Measurements from ENCODE around the gene RBM4B.
"Not testable (repeated sequence)": the region's sequence is repeated elsewhere in the genome, so short reads cannot be mapped to it uniquely, and the experiment has no call there.

Gene RBM4B

DNA sequence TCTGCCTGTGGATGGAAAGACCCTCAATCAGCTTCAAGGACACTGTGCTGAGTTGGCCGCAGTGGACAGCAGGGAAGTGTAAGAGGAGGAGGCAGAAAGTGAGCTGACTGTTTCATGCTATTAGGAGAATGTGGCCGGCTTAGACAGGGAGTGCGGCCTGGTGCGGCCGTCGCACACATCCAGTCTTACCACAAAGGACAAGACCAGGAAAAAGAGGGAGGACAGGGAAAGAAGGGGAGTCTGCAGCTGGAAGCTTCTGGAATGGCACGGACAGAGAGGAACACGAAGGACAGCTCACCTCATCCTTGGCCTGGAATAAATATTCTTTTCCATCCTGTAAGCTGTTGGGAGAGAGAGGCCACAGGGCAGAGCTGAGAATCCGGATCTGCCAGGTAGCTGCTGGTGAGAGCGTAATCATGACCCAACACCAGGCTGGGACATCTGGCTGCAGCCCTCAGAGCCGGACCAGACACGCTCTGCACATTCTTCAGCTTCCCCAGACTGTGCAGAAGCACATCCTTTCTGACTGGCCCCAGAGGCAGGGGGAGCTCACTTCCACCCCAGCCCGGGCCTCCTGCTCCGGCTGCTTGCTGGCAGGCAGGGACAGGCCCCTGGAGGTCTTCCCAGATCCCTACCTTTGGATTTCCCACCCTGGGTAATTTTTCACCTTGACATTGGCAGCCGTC is 8.6 kb upstream of the RBM4B start:
- DNase-seq, result no peak

- DNase-seq, result no peak
Measured at GRCh38 chr11:66685276-66686099, 7.8 kb upstream of the RBM4B start.

- DNase-seq, result no peak
Measured at GRCh38 chr11:66684635-66685034, 6.9 kb upstream of the RBM4B start.

DNA sequence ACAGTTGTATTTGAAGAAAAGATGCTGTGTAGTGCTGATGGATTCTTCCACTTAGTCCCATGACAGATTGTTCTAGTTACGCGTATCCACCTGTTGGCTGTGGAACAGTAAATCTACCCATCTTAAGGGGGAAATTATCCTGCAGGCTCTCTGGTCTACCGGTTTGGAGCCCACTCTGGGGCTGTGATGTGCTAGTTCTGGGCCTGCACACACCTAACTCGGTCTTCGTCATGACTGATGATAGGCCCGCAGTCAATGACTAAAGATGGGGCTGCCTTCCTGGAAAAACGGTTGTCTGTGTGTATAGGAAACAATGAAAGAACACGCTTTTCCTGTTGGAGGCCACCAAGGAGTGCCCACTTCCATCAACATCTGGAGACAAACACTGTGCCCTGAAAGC is 6.2 kb upstream of the RBM4B start:
- DNase-seq, result no peak

GRCh38 chr11:66680966-66681645 is 3.4 kb upstream of the RBM4B start:
- DNase-seq, result no peak

DNA sequence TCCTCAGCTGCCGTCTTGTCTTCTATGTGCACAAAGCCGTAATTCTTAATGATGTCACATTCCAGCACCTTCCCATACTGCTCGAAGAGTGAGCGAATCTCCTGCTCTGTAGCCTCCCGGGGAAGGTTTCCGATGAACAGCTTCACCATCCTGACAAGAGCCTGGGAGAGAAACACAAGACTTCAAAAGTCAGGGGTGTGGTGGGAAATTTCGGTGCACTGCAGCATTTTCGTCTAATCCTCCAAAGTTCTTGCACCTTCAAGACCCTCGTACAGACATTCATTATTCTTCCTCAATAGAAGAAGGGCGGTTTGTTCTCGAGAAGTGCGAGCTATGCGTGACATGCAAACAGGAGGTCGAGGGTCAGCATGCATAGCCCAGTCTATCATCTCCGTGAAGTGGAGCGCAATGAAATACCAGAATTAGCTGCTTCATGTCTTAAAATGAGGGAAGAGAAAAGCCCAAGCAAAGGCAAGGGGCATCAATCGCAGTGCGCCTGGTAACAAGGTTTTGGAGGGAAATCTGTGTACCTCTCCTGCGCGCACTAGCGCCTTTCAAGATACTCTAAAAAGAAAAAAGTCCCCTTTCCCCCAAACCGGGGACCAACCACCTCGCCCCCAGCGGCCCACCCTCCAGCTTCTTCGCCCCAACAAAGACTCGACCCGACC is 622 bp downstream of the RBM4B start:
- no peak for DNase-seq

DNA sequence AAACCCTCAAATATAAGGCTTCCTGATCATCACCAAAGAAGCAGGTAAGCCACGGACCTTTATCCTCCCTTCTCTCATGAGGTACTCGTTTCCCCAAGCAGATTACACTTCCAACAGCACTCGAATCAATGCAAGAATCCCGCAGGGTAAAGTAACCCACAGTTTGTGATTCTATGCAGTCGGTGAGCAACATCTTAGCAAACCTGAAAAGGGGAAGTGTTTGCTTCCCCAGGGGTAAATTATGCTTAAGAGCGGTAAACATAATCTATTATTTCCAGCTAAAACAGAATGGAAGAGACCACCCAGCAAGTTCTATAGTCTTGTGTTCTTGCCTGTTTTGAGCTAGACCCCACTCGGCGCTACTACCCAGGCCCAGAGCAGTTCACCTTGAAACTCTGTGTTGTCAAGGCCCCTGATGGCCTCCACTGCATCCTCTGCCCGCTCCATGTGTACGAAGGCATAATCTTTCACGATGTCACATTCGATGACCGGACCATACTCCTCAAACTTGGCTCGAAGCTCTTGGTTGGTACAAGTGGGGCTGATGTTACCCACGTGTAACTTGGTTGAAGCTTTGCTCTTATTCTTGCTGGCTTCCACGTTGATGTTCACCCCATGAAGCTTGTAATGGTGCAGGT is 1.3 kb downstream of the RBM4B start:
- no peak for DNase-seq

- DNase-seq, result no peak
Measured at GRCh38 chr11:66674964-66675602, 2.6 kb downstream of the RBM4B start.

- no peak for DNase-seq
Measured at GRCh38 chr11:66670816-66671215, 6.9 kb downstream of the RBM4B start.

GRCh38 chr11:66665369-66665768 is 12.3 kb downstream of the RBM4B start:
- DNase-seq, result no peak

DNA sequence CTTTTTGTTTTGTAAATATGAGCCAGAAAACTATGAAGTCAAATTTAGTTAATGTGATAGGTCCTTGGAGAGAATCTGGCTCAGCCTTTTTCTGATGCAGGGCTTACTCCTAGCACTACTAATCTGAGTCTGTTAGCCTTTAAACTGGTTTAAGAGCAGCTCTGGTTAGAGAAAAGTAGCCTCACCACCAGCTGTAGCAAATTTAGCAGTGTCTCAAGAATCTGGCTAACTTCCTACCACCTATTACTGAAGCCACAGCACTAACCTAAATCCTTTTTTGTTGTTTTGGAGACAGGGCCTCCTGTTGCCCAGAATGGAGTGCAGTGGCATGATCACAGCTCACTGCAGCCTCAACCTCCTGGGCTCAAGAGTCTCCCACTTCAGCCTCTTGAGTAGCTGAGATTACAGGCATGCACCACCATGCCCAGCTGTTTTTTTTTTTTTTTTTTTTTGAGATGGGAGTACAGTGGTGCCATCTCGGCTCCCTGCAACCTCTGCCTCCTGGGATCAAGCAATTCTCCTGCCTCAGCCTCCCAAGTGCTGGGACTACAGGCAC is 13.9 kb downstream of the RBM4B start:
- no peak for DNase-seq

DNA sequence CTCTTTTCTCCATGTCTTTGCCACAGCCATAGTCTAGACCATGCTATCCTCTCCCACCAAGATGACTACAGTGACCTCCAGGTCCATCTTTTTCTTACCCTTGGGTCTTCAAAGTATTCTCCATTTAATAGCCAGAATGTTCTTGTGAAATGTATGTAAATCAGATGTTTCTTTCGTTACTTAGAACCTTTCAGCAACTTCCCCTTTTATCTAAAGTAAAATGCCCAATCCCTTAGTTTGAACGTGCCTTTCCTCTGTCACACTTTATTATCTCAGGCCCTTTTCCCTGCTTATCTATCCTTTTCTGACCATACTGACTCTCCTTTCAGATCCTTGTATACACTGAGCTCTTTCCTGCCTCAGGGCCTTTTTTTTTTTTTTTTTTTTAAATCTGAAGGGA is 17.9 kb downstream of the RBM4B start:
- DNase-seq, result no peak

DNA sequence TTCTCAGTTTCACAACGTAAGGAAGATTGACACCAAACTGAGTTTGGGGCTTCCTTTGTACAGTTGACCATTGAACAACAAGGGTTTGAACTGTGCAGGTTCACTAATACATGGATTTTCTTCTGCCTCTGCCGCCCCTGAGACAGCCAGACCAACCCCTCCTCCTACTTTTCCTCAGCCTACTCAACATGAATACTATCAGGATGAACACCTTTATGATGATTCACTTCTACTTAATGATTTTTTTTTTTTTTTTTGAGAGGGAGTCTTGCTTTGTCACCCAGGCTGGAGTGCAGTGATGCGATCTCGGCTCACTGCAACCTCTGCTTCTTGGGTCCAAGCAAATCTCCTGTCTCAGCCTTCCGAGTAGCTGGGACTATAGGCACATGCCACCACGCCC is 24.6 kb downstream of the RBM4B start:
- DNase-seq, result no peak

DNA sequence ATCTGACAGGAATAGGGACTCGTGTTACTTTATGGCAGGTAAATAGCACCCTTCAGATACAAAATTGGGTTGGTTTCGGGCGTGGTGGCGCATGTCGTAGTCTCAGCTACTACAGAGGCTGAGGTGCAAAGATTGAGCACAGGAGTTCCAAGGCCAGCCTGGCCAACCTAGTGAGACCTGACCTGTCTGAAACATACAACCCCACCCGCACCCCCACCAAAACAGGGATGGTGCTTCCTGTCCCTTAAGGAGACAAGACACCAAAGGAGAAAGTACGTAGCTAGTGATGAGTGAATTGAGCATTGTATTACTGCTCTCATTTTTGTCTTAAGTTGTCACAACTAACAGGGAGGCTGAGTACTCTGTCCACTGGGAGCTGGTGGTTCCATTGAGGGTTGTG is 25.0 kb downstream of the RBM4B start:
- no peak for DNase-seq

DNA sequence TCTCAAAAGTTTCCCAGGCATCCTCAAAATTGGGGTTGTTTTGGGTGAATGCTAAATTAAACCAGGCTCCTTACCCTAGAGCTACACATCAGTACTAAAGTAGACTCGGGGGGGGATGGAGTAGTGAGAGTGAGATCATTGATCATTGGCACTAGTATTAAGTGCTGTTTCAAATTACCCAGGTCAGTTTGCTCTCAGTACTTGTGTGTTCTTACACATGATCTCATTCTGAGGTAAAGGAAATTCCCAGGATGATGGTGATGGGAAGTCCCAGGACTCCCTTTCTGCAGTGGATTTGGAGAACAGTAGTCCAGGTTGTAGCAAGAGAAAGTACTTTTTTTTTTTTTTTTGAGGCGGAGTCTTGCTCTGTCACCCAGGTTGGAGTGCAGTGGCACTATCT is 26.7 kb downstream of the RBM4B start:
- no peak for DNase-seq

GRCh38 chr11:66649903-66650302 is 27.8 kb downstream of the RBM4B start:
- DNase-seq, result no peak

- DNase-seq, result no peak
Measured at GRCh38 chr11:66646828-66647227, 30.9 kb downstream of the RBM4B start.

DNA sequence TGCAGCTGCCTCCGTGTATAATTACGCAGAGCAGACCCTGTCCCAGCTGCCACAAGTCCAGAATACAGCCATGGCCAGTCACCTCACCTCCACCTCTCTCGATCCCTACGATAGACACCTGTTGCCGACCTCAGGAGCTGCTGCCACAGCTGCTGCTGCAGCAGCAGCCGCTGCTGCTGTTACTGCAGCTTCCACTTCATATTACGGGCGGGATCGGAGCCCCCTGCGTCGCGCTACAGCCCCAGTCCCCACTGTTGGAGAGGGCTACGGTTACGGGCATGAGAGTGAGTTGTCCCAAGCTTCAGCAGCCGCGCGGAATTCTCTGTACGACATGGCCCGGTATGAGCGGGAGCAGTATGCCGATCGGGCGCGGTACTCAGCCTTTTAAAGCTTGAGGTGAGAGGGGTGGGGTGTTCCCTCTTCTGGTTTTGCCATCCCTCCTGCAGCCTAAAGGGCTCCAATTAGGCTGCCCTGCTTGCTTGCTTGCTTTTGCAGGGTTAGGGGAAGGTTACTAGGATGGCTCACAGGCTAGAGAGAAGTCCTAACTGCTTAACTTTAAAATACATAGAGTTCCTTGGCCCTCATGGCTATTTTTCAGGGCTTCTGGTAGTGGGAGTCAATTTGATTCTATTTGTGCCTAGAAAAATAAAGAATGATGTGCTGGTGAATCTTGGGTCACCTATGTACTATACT is 33.8 kb downstream of the RBM4B start:
- no peak for DNase-seq

DNA sequence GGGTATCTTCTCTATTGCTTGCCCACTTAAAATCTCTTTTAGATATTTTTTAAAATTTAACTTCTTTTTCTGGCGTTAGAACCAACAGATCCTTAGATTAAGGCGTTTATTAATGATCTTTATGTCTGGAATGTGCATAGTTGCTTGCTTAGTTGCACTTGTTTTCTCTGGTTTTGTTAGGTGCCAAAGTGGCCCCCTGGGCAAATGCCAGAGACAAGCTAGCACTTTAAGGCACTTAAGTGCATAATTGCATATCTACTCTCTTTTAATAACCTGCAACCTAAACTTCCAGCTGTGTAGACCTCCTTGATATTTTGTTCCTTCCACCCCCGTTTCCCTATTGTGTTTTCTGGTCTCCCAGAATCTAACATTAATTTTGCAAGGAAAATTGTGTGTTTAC is 35.9 kb downstream of the RBM4B start:
- no peak for DNase-seq

DNA sequence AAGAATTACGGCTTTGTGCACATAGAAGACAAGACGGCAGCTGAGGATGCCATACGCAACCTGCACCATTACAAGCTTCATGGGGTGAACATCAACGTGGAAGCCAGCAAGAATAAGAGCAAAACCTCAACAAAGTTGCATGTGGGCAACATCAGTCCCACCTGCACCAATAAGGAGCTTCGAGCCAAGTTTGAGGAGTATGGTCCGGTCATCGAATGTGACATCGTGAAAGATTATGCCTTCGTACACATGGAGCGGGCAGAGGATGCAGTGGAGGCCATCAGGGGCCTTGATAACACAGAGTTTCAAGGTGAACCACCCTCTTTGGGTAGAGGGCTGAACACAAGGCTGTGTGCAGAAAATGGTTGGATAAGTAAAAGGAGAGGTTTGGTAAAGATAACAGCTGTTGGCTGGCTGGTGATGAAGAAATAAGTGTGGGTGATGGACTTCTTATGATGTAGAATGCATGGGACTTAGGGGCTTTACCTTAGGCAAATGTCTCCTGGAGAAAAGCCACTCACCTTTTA is 37.8 kb downstream of the RBM4B start:
- not testable (repeated sequence) for DNase-seq

All from NCI-H774 (cell line).